Endodermal cell (in vitro differentiated cells): ENCODE measurements around the gene AGBL1. TPM values are rescaled to one million over a fixed set of nuclear protein-coding genes. Genes with fewer than 3 reads are reported as not detected.
"Not testable (repeated sequence)": the region's sequence is repeated elsewhere in the genome, so short reads cannot be mapped to it uniquely, and the experiment has no call there.

Experiments used
- DNase-seq: peaks from one replicate; pipeline ENCODE4 v3.0.0-alpha.2; 2017
- H3K27ac ChIP-seq: 2 replicates; pipeline ENCODE4 v1.5.1; 2013; ENCODE audit warnings: mild to moderate bottlenecking, low read depth, low read length, moderate library complexity
- H3K27me3 ChIP-seq: 2 replicates; pipeline ENCODE4 v1.6.1; 2013; ENCODE audit warnings: mild to moderate bottlenecking, low read length, moderate library complexity; ENCODE audit not compliant: insufficient read depth, control insufficient read depth, poor library complexity, severe bottlenecking
- H3K36me3 ChIP-seq: 2 replicates; pipeline ENCODE4 v1.7.0; 2013; ENCODE audit warnings: mild to moderate bottlenecking, low read length, moderate library complexity; ENCODE audit not compliant: control insufficient read depth, insufficient read depth
- H3K4me1 ChIP-seq: one replicate; pipeline ENCODE4 v1.7.0; 2013; ENCODE audit warnings: low read length; ENCODE audit not compliant: control insufficient read depth, insufficient read depth
- H3K4me3 ChIP-seq: 2 replicates; pipeline ENCODE4 v1.5.1; 2013; ENCODE audit warnings: mild to moderate bottlenecking, low read length, moderate library complexity
- H3K9ac ChIP-seq: 2 replicates; pipeline ENCODE4 v1.6.1; 2013; ENCODE audit warnings: mild to moderate bottlenecking, low read length, moderate library complexity; ENCODE audit not compliant: poor library complexity, severe bottlenecking; ENCODE audit errors: extremely low read depth
- H3K9me3 ChIP-seq: 2 replicates; pipeline ENCODE4 v1.6.1; 2013; ENCODE audit warnings: mild to moderate bottlenecking, low read length, moderate library complexity; ENCODE audit not compliant: control insufficient read depth
- H3K27ac Mint-ChIP-seq: 2 replicates; pipeline ENCODE4 v1.8.0; 2020; ENCODE audit warnings: mixed read lengths
- H3K27me3 Mint-ChIP-seq: 2 replicates; pipeline ENCODE4 v1.8.0; 2021; ENCODE audit warnings: mild to moderate bottlenecking, mixed read lengths; ENCODE audit not compliant: insufficient read depth
- H3K36me3 Mint-ChIP-seq: 2 replicates; pipeline ENCODE4 v1.8.0; 2020; ENCODE audit warnings: low read depth, mixed read lengths
- H3K4me1 Mint-ChIP-seq: 2 replicates; pipeline ENCODE4 v1.8.0; 2020; ENCODE audit warnings: mixed read lengths
- H3K4me3 Mint-ChIP-seq: 2 replicates; pipeline ENCODE4 v1.8.0; 2020; ENCODE audit warnings: mild to moderate bottlenecking, moderate library complexity, mixed read lengths
- H3K9me3 Mint-ChIP-seq: 2 replicates; pipeline ENCODE4 v1.8.0; 2020; ENCODE audit warnings: mild to moderate bottlenecking, mixed read lengths
- WGBS, 2 experiments: methylation state at CpG; one replicate each; pipeline versions ENCODE4 v1.1.5 to v1.1.7; 2013; ENCODE audit warnings: missing lambda C conversion rate in 2 of 2, mixed read lengths in 1 of 2; ENCODE audit not compliant: insufficient coverage in 1 of 2, insufficient read length in 1 of 2; 5-methylcytosine and 5-hydroxymethylcytosine counted together
- total RNA-seq, 2 donors: library from RNA; stranded (reverse); fragmentation: NEBNext Ultra II Directional in 1 of 2; extraction: Animal tissue kit (Norgen Biotek cat#: 25700) in 1 of 2; gene quantifications; 2 replicates in 1 of 2; 3 replicates in 1 of 2; pipeline ENCODE4 v1.2.1, GENCODE V29; 2021
- TF ChIP-seq, protein P1 (sequence below): fragments of 200-600 bp; sonication (generic); conservative IDR thresholded peaks from 2 replicates; pipeline ENCODE4 v1.5.0; 2021; ENCODE audit warnings: antibody characterized with exemption, mild to moderate bottlenecking

Gene AGBL1
- total RNA-seq, 2 donors from 2014 or later, result 0.07 to 0.11 TPM

DNA sequence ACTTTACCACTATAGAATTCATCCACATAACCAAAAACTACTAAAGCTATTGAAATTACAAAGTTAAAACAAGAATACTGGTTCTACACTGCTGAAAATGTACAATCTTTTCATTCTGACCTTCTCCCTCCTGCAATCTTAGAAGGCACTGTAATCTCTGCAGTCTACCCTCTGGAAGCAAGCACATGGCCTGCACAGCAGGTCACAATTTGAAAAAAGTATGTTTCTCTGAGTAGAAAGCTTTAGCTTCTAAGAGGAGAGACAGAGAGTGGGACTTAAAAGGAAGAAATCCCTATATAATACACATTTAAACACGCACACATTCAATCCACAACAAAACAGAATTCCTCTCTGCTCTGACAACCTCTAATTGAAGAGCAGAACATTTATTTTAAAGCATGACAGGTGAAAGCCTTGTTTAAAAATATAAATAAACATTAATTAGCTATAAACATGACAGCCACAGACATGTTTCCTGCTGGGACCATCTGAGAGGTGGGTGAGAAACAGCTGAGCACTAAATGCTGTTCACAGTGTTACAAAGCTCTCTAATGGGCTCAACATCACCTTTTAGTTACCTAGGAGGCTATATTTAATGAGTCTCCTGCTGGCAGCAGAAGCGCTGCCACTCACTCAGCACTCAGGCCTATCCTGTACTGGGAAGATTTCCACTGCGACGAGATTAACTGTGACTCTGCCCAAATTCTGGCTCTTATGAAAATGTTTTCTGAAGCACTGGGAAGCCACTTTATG, 447.4 kb downstream of the AGBL1 start:
- H3K27ac Mint-ChIP-seq, result no peak overlapping the region
- Histone ChIP-seq H3K27ac (no peak overlapping the region), H3K27me3 (no peaks in the 10 kb centered on the region), H3K9me3 (peaks cover 5% of the 10 kb centered on the region), H3K4me3 (no peak overlapping the region), H3K4me1 (no peaks in the 10 kb centered on the region), H3K36me3 (no peaks in the 10 kb centered on the region), H3K9ac (no peak overlapping the region)
- H3K9me3 Mint-ChIP-seq, result peaks cover 3% of the 10 kb centered on the region
- H3K27me3 Mint-ChIP-seq, result no peaks in the 10 kb centered on the region
- TF ChIP-seq, protein P1, sequence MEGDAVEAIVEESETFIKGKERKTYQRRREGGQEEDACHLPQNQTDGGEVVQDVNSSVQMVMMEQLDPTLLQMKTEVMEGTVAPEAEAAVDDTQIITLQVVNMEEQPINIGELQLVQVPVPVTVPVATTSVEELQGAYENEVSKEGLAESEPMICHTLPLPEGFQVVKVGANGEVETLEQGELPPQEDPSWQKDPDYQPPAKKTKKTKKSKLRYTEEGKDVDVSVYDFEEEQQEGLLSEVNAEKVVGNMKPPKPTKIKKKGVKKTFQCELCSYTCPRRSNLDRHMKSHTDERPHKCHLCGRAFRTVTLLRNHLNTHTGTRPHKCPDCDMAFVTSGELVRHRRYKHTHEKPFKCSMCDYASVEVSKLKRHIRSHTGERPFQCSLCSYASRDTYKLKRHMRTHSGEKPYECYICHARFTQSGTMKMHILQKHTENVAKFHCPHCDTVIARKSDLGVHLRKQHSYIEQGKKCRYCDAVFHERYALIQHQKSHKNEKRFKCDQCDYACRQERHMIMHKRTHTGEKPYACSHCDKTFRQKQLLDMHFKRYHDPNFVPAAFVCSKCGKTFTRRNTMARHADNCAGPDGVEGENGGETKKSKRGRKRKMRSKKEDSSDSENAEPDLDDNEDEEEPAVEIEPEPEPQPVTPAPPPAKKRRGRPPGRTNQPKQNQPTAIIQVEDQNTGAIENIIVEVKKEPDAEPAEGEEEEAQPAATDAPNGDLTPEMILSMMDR, result no peak
- 75 to 80% methylated on average over 3 to 4 of the region's 4 CpGs for whole genome bisulfite sequencing, 2 experiments
- H3K4me3 Mint-ChIP-seq, result no peak overlapping the region
- DNase-seq, result no peak
- H3K4me1 Mint-ChIP-seq, result peaks cover 9% of the 10 kb centered on the region
- H3K36me3 Mint-ChIP-seq, result no peaks in the 10 kb centered on the region

DNA sequence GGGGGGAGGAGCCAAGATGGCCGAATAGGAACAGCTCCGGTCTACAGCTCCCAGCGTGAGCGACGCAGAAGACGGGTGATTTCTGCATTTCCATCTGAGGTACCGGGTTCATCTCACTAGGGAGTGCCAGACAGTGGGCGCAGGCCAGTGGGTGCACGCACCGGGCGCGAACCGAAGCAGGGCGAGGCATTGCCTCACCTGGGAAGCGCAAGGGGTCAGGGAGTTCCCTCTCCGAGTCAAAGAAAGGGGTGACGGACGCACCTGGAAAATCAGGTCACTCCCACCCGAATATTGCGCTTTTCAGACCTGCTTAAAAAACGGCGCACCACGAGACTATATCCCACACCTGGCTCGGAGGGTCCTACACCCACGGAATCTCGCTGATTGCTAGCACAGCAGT, 448.4 kb downstream of the AGBL1 start:
- not testable (repeated sequence) for H3K36me3 Mint-ChIP-seq, H3K4me1 Mint-ChIP-seq, H3K9me3 ChIP-seq, H3K36me3 ChIP-seq, H3K27me3 ChIP-seq, DNase-seq, H3K9me3 Mint-ChIP-seq, H3K9ac ChIP-seq, H3K27ac ChIP-seq, H3K4me3 ChIP-seq, H3K4me1 ChIP-seq, H3K27me3 Mint-ChIP-seq
- Mint-ChIP-seq H3K4me3 (peak overlapping the region; percentile 24), H3K27ac (peak overlapping the region; percentile 26)
- 92% methylated on average over 13 of the region's 26 CpGs; no CpG with 5 or more reads in 1 of the 2 experiments for WGBS, 2 experiments

DNA sequence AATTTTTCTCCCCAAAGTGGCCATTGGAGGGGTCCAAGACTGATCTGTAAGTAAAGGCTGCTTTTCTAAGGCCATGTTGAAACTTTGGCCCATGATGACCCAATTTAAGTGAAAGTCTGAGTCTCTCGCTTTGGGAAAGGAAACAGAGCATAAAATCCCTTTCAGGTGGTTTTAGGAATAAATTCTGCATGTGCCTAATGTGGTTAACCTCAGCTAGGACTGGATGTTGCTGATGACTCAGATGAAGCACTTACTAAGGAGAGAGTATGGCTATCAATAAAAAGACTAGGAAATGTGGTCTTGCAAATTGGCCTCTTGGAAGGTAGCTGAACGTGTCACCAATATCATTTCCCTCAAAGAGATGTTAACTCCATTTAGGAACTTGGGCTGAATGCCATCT, 458.5 kb downstream of the AGBL1 start:
- Histone ChIP-seq H3K27me3 (peaks cover 27% of the 10 kb centered on the region), H3K9ac (no peak overlapping the region), H3K27ac (no peak overlapping the region), H3K4me1 (no peaks in the 10 kb centered on the region), H3K4me3 (no peak overlapping the region), H3K9me3 (no peaks in the 10 kb centered on the region), H3K36me3 (no peaks in the 10 kb centered on the region)
- Mint-ChIP-seq H3K4me1 (no peaks in the 10 kb centered on the region), H3K27me3 (peaks cover 14% of the 10 kb centered on the region), H3K4me3 (no peak overlapping the region), H3K9me3 (no peaks in the 10 kb centered on the region), H3K27ac (no peak overlapping the region), H3K36me3 (no peaks in the 10 kb centered on the region)
- WGBS, 2 experiments, result 89 to 100% methylated on average over 1 to 2 of the region's 2 CpGs
- DNase-seq, result no peak
- TF ChIP-seq, protein P1, result no peak
